Measurements from ENCODE around the gene ACOXL.

Gene ACOXL

GRCh38 chr2:111143843-111144198, 411.4 kb downstream of the ACOXL start:
- DNase-seq: no peak

GRCh38 chr2:111145103-111145760, 412.9 kb downstream of the ACOXL start:
- no peak for DNase-seq

- DNase-seq: no peak
Observed at GRCh38 chr2:111145951-111146350, 413.6 kb downstream of the ACOXL start.

- no peak for DNase-seq
Observed at GRCh38 chr2:111148225-111148873, 416.0 kb downstream of the ACOXL start.

- DNase-seq: no peak
Observed at GRCh38 chr2:111148925-111149324, 416.6 kb downstream of the ACOXL start.

GRCh38 chr2:111149882-111150455, 417.6 kb downstream of the ACOXL start:
- DNase-seq: no peak

GRCh38 chr2:111154758-111155157, 422.4 kb downstream of the ACOXL start:
- DNase-seq: no peak

- peak; percentile 11 for DNase-seq
Observed at GRCh38 chr2:111155610-111156009, 423.2 kb downstream of the ACOXL start.

GRCh38 chr2:111156529-111156928, 424.2 kb downstream of the ACOXL start:
- DNase-seq: no peak

- no peak for DNase-seq
Observed at GRCh38 chr2:111157071-111157661, 424.8 kb downstream of the ACOXL start.

GRCh38 chr2:111157798-111158197, 425.4 kb downstream of the ACOXL start:
- DNase-seq: no peak

- peak; percentile 40 for DNase-seq
Observed at GRCh38 chr2:111159641-111160040, 427.3 kb downstream of the ACOXL start.

- DNase-seq: peak; percentile 90
Observed at GRCh38 chr2:111160758-111161157, 428.4 kb downstream of the ACOXL start.

GRCh38 chr2:111161971-111162370, 429.6 kb downstream of the ACOXL start:
- no peak for DNase-seq

GRCh38 chr2:111162718-111163331, 430.5 kb downstream of the ACOXL start:
- DNase-seq: no peak

GRCh38 chr2:111164078-111164477, 431.7 kb downstream of the ACOXL start:
- no peak for DNase-seq

GRCh38 chr2:111165084-111165483, 432.7 kb downstream of the ACOXL start:
- no peak for DNase-seq

- DNase-seq: no peak
Observed at GRCh38 chr2:111166115-111166514, 433.7 kb downstream of the ACOXL start.

GRCh38 chr2:111167076-111167862, 434.9 kb downstream of the ACOXL start:
- DNase-seq: no peak

- DNase-seq: no peak
Observed at GRCh38 chr2:111167863-111168162, 435.4 kb downstream of the ACOXL start.

Measured in fibroblast of skin of scalp (primary cell).